Kidney (tissue), 14 donors: ENCODE measurements around the gene REXO4. TPM values are rescaled to one million over a fixed set of nuclear protein-coding genes. Genes with fewer than 3 reads are reported as not detected.

Experiments used
- DNase-seq, 5 donors: peaks; one replicate each; pipeline ENCODE4 v3.0.0-alpha.2; 2013 to 2020
- FAIRE-seq: peaks from 2 replicates; lab custom pipeline; 2012; peaks lifted over from hg19 to GRCh38; lab: Jason Lieb, UNC
- H3K27ac ChIP-seq, 2 donors: one replicate each; pipeline ENCODE4 v1.7.0; 2013; ENCODE audit warnings: low read depth in 2 of 2, low read length in 2 of 2, inconsistent platforms in 1 of 2
- H3K27me3 ChIP-seq: one replicate; pipeline ENCODE4 v1.7.1; 2013; ENCODE audit warnings: low read length, inconsistent platforms; ENCODE audit not compliant: control insufficient read depth, insufficient read depth
- H3K36me3 ChIP-seq, 3 donors: one replicate each; pipeline versions ENCODE4 v1.7.0 to v1.7.1; 2013; ENCODE audit warnings: low read length in 3 of 3, control low read depth in 1 of 3, inconsistent platforms in 1 of 3; ENCODE audit not compliant: insufficient read depth in 3 of 3, control insufficient read depth in 2 of 3
- H3K4me1 ChIP-seq, 3 donors: one replicate each; pipeline versions ENCODE4 v1.7.0 to v1.7.1; 2013; ENCODE audit warnings: low read length in 3 of 3, inconsistent platforms in 1 of 3, low read depth in 1 of 3; ENCODE audit not compliant: control insufficient read depth in 2 of 3, insufficient read depth in 2 of 3
- H3K4me3 ChIP-seq, 3 donors: one replicate each; pipeline versions ENCODE4 v1.7.0 to v1.8.1; 2013; ENCODE audit warnings: low read length in 3 of 3, control low read depth in 1 of 3, inconsistent platforms in 1 of 3
- H3K9ac ChIP-seq, 3 donors: one replicate each; pipeline versions ENCODE4 v1.7.0 to v1.7.1; 2013; ENCODE audit warnings: low read length in 3 of 3, control low read depth in 1 of 3, inconsistent platforms in 1 of 3
- H3K9me3 ChIP-seq, 3 donors: one replicate each; pipeline versions ENCODE4 v1.7.0 to v1.7.1; 2013; ENCODE audit warnings: low read length in 3 of 3, control low read depth in 1 of 3, inconsistent platforms in 1 of 3; ENCODE audit not compliant: control insufficient read depth in 2 of 3, insufficient read depth in 1 of 3
- intact Hi-C: fragments of 100-400 bp; cut with DNase I; formaldehyde crosslinking; loops from one replicate; pipeline ENCODE4 v1.11.1; 2022
- polyA plus RNA-seq: library from polyadenylated mRNA; stranded (reverse); fragments of 350-450 nt; fragmentation: Illumina TruSeq; extraction: RNeasy Lipid Tissue Mini Kit (QIAGEN cat#74804); gene quantifications from one replicate; pipeline ENCODE4 v1.2.3, GENCODE V29; 2014; ENCODE audit warnings: low read depth, low replicate concordance; ENCODE audit not compliant: insufficient read depth
- total RNA-seq: library from RNA; stranded (reverse); fragmentation: NEBNext Ultra II Directional; extraction: Animal tissue kit (Norgen Biotek cat#: 25700); gene quantifications from one replicate; pipeline ENCODE4 v1.2.1, GENCODE V29; 2021
- TF ChIP-seq, protein P1 (sequence below): IDR thresholded peaks from 3 replicates; pipeline ENCODE4 v1.5.1; 2012; ENCODE audit warnings: mild to moderate bottlenecking, moderate library complexity, borderline replicate concordance; ENCODE audit not compliant: insufficient read depth; ENCODE audit errors: extremely low read depth
- donor health status: control.
- donor health status: control.
- donor health status: control.
- donor health status: control.
- donor health status: control.
- donor health status: DM: yes; HTN: yes; CAD: no.
- donor health status: Normal renal cell carcinoma (clear cell type).

REXO4 gene
- total and polyA plus RNA-seq, 2 donors from 2014 or later, result 17.5 to 18.6 TPM

DNA sequence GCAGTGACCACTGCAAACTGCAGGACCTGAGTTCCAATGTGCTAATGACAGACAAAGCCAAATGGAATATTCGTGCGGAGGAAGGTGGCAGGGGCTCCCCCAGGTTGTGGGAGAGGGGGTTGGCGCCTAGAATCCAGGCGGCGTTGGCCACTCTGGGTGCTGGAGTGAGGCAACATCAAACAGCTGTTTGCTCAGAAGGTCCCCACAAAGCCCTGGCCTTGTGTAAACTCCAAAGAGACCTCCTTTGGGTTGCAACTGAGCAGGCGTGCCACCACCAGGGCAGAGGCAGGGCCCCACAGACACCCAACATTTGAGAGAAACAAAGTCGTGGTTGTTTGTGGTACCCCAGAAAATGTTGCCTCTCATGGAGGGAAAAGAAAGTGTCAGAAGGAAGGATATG lies 27.1 kb downstream of the REXO4 start:
- FAIRE-seq (no peak), DNase-seq (no peak)
- H3K36me3 ChIP-seq, result no peaks in the 10 kb centered on the region
- no peaks in the 10 kb centered on the region for H3K9me3 ChIP-seq
- no peak overlapping the region for H3K9ac ChIP-seq
- no peak overlapping the region for H3K4me3 ChIP-seq
- H3K27ac ChIP-seq, result no peak overlapping the region
- no peaks in the 10 kb centered on the region for H3K4me1 ChIP-seq
- TF ChIP-seq, protein P1, sequence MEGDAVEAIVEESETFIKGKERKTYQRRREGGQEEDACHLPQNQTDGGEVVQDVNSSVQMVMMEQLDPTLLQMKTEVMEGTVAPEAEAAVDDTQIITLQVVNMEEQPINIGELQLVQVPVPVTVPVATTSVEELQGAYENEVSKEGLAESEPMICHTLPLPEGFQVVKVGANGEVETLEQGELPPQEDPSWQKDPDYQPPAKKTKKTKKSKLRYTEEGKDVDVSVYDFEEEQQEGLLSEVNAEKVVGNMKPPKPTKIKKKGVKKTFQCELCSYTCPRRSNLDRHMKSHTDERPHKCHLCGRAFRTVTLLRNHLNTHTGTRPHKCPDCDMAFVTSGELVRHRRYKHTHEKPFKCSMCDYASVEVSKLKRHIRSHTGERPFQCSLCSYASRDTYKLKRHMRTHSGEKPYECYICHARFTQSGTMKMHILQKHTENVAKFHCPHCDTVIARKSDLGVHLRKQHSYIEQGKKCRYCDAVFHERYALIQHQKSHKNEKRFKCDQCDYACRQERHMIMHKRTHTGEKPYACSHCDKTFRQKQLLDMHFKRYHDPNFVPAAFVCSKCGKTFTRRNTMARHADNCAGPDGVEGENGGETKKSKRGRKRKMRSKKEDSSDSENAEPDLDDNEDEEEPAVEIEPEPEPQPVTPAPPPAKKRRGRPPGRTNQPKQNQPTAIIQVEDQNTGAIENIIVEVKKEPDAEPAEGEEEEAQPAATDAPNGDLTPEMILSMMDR, result no peak
- intact Hi-C loops, result no loop called here
- H3K27me3 ChIP-seq, result no peaks in the 10 kb centered on the region

DNA sequence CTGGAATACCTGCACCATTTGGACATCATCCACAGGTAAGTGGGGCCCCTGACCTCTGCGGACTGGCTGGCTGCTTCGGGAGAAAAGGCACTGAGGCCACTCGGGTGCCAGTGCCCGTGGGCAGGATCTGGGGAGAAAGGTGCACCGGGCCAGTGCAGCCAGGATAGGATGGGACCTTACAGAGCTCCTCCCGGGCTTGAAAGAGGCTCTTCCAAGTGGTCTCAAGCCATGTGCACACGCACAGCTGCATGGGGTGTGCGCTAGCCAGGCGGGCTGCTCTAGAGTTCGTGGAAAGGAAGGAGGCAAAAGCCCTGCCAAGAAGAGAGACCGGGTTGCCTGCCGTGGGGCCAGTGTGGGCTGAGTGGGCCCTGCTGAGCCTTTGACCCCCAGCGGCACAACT lies 28.2 kb downstream of the REXO4 start:
- Histone ChIP-seq H3K4me1 (no peaks in the 10 kb centered on the region), H3K36me3 (no peaks in the 10 kb centered on the region), H3K27me3 (no peaks in the 10 kb centered on the region), H3K4me3 (no peak overlapping the region), H3K9me3 (no peaks in the 10 kb centered on the region), H3K9ac (no peak overlapping the region), H3K27ac (no peak overlapping the region)
- FAIRE-seq (no peak), DNase-seq (no peak)
- TF ChIP-seq, protein P1, result no peak
- intact Hi-C loops, result no loop called here

DNA sequence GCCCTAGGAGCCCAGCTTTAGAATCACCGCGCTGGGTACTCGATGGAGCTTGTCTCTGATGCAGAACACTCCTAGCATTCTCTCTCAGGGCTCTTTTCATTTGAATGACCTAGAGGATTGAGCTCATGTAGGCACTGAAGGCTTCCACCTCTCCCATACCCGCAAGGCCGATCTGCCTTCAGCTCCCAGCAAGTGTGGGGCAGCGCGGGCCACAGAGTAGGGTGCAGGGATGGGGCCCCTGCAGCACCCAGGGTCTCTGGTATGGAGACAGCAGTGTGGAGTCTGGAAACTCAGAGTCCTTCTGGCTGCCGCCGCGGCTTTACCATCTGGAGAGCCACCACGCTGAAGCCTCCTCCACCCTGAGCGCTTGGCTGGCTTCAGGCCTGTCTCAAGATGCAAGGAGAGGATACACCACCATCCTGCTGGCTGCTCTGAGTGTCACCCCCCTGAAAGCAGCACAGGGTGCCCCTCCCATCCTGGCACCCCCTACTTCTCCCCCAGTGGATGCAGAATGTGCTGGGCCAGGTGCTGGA lies 28.7 kb downstream of the REXO4 start:
- DNase-seq, result no peak
- no peak overlapping the region for H3K9ac ChIP-seq
- H3K4me3 ChIP-seq, result no peak overlapping the region
- no peak for FAIRE-seq
- no peaks in the 10 kb centered on the region for H3K4me1 ChIP-seq
- TF ChIP-seq, protein P1, result no peak
- no peaks in the 10 kb centered on the region for H3K9me3 ChIP-seq
- intact Hi-C loops, result no loop called here
- H3K27me3 ChIP-seq, result no peaks in the 10 kb centered on the region
- no peaks in the 10 kb centered on the region for H3K36me3 ChIP-seq
- no peak overlapping the region for H3K27ac ChIP-seq

DNA sequence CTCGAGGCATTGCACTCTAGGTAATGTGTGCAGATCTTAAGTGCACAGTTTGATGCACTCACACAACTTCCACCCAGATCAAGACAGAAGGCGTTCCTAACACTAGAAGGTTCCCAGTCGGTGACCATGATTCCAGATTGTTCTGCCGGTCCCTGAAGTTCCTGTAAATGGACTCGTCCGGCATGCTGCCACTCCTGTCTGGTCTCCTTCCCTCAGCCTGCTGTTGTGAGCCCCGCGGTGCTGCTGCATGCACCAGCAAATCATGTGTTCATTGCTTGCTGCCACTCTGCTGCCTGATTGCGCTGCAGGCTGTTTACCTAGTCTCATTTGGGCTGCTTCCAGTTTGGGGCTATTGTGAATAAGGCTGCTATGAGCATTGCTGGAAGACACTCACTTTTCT lies 30.1 kb downstream of the REXO4 start:
- TF ChIP-seq, protein P1, result no peak
- H3K36me3 ChIP-seq, result peaks cover 0 to 3% (median 0%) of the 10 kb centered on the region in 3 donors
- H3K9me3 ChIP-seq, result peaks cover 0 to 4% (median 0%) of the 10 kb centered on the region in 3 donors
- H3K4me3 ChIP-seq, result no peak overlapping the region
- H3K9ac ChIP-seq, result no peak overlapping the region
- FAIRE-seq (no peak), DNase-seq (peak in 1 of 5 donors; percentile 39)
- H3K27me3 ChIP-seq, result no peaks in the 10 kb centered on the region
- no peaks in the 10 kb centered on the region for H3K4me1 ChIP-seq
- H3K27ac ChIP-seq, result no peak overlapping the region
- intact Hi-C loops, result no loop called here
